Right lung (tissue), 5 donors: ENCODE measurements around the gene TANK. TPM values are rescaled to one million over a fixed set of nuclear protein-coding genes. Genes with fewer than 3 reads are reported as not detected.
"Not testable (repeated sequence)": the region's sequence is repeated elsewhere in the genome, so short reads cannot be mapped to it uniquely, and the experiment has no call there.

Source experiments
- DNase-seq, 2 donors: peaks; one replicate each; pipeline ENCODE4 v3.0.0-alpha.2; 2013
- polyA plus RNA-seq, 5 donors: library from polyadenylated mRNA; unstranded; fragments of 120-200 nt; gene quantifications; one replicate each; pipeline versions ENCODE4 v1.2.1 to v1.2.3, GENCODE V29; 2013; ENCODE audit warnings: inconsistent platforms in 1 of 5, low replicate concordance in 1 of 5; ENCODE audit not compliant: insufficient read length in 5 of 5, insufficient read depth in 1 of 5

TANK gene
- polyA plus RNA-seq, 5 donors: 42.0 to 81.0 (median 61.0) TPM

- no peak for DNase-seq
Measured at GRCh38 chr2:161265874-161266273, 105.6 kb downstream of the TANK start.

GRCh38 chr2:161269111-161269510, 108.9 kb downstream of the TANK start:
- no peak for DNase-seq

- DNase-seq: peak in 1 of 2 donors; percentile 5
Measured at GRCh38 chr2:161273038-161273760, 113.0 kb downstream of the TANK start.

GRCh38 chr2:161278564-161279229, 118.5 kb downstream of the TANK start:
- not testable (repeated sequence) for DNase-seq

GRCh38 chr2:161279230-161279815, 119.1 kb downstream of the TANK start:
- DNase-seq: not testable (repeated sequence)

GRCh38 chr2:161280906-161281323, 120.7 kb downstream of the TANK start:
- not testable (repeated sequence) for DNase-seq

GRCh38 chr2:161281615-161282310, 121.5 kb downstream of the TANK start:
- not testable (repeated sequence) for DNase-seq

- DNase-seq: not testable (repeated sequence)
Measured at GRCh38 chr2:161282311-161282644, 122.0 kb downstream of the TANK start.

- DNase-seq: no peak
Measured at GRCh38 chr2:161283926-161284325, 123.7 kb downstream of the TANK start.

Other genes starting within 250 kb of the TANK start
- gene PSMD14, start 148.0 kb downstream of the TANK start, polyA plus RNA-seq: 10 to 100 TPM; 39.2 to 48.1 (median 42.6) TPM